ENCODE data around the gene MGRN1.

MGRN1 gene

GRCh38 chr16:4663777-4664465, 39.3 kb downstream of the MGRN1 start:
- TF ChIP-seq YY1 (IDR thresholded peaks at IDR 0.05; ENCODE audit: low read depth) (no peak), MAX (IDR thresholded peaks at IDR 0.05) (no peak), FOXM1 (IDR thresholded peaks at IDR 0.05; ENCODE audit: borderline replicate concordance, low read depth) (no peak), EGR1 (IDR thresholded peaks at IDR 0.05) (no peak), TCF12 (IDR thresholded peaks at IDR 0.05; ENCODE audit: low read depth) (no peak), RAD21 (IDR thresholded peaks at IDR 0.05; ENCODE audit: low read depth) (no peak), ZBTB7A (IDR thresholded peaks at IDR 0.05; ENCODE audit: low read depth) (no peak), CEBPB (IDR thresholded peaks at IDR 0.05) (no peak), NFIC (IDR thresholded peaks at IDR 0.05) (no peak), USF1 (IDR thresholded peaks at IDR 0.05) (no peak), TEAD4 (IDR thresholded peaks at IDR 0.05) (no peak), EP300 (IDR thresholded peaks at IDR 0.05; ENCODE audit: borderline replicate concordance) (no peak), CREB1 (IDR thresholded peaks at IDR 0.05; ENCODE audit: low read depth) (no peak), TAF1 (IDR thresholded peaks at IDR 0.05; ENCODE audit: low read depth) (no peak)
- TF ChIP-seq, protein P1, sequence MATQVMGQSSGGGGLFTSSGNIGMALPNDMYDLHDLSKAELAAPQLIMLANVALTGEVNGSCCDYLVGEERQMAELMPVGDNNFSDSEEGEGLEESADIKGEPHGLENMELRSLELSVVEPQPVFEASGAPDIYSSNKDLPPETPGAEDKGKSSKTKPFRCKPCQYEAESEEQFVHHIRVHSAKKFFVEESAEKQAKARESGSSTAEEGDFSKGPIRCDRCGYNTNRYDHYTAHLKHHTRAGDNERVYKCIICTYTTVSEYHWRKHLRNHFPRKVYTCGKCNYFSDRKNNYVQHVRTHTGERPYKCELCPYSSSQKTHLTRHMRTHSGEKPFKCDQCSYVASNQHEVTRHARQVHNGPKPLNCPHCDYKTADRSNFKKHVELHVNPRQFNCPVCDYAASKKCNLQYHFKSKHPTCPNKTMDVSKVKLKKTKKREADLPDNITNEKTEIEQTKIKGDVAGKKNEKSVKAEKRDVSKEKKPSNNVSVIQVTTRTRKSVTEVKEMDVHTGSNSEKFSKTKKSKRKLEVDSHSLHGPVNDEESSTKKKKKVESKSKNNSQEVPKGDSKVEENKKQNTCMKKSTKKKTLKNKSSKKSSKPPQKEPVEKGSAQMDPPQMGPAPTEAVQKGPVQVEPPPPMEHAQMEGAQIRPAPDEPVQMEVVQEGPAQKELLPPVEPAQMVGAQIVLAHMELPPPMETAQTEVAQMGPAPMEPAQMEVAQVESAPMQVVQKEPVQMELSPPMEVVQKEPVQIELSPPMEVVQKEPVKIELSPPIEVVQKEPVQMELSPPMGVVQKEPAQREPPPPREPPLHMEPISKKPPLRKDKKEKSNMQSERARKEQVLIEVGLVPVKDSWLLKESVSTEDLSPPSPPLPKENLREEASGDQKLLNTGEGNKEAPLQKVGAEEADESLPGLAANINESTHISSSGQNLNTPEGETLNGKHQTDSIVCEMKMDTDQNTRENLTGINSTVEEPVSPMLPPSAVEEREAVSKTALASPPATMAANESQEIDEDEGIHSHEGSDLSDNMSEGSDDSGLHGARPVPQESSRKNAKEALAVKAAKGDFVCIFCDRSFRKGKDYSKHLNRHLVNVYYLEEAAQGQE (IDR thresholded peaks at IDR 0.05; ENCODE audit: low read depth), result no peak

- TF ChIP-seq YY1 (IDR thresholded peaks at IDR 0.05; ENCODE audit: low read depth), result no peak
These were observed 40.2 kb downstream of the MGRN1 start for GRCh38 chr16:4664538-4665418.

DNA sequence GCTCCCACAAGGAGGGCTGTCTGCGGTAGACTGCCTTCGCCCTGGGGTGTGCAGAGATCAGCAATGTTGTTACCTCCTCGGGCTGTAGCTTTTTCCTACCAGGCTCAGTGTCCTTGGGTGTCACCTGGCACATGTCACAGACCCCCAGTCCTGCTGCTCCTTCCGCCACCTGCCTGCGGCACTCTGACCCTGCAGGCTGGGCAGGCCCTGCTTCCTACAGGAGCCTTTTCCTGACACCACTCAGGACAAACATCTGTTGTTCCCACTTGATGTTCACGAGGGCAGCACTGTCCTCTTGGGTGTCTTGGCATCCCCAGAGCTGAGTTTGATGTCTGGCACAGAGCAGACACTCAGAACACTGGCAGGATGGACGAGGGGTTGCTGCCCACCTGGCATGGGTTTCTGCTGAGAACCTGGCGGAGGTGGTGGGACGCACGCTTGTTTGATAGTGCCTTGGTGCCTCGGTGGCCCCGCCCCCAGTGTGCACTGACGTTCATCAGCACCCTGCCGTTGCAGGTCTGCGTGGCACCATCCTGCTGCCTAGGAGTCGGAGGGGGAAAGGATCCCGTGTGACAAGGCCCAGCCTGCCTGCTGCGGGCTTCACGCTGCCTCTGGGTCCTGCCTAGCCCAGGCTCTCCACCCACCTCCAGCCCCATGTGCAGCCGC, 42.0 kb downstream of the MGRN1 start:
- TF ChIP-seq CREB1 (IDR thresholded peaks at IDR 0.05; ENCODE audit: low read depth), result no peak
- TF ChIP-seq TAF1 (IDR thresholded peaks at IDR 0.05; ENCODE audit: low read depth), result no peak
- no peak for TF ChIP-seq TEAD4 (IDR thresholded peaks at IDR 0.05)
- TF ChIP-seq FOXM1 (IDR thresholded peaks at IDR 0.05; ENCODE audit: borderline replicate concordance, low read depth), result no peak
- TF ChIP-seq NFIC (IDR thresholded peaks at IDR 0.05), result no peak

- TF ChIP-seq EGR1 (IDR thresholded peaks at IDR 0.05) (no peak), RAD21 (IDR thresholded peaks at IDR 0.05; ENCODE audit: low read depth) (no peak), YY1 (IDR thresholded peaks at IDR 0.05; ENCODE audit: low read depth) (no peak), TEAD4 (IDR thresholded peaks at IDR 0.05) (no peak), NFIC (IDR thresholded peaks at IDR 0.05) (no peak), CEBPB (IDR thresholded peaks at IDR 0.05) (no peak), CREB1 (IDR thresholded peaks at IDR 0.05; ENCODE audit: low read depth) (no peak), FOXM1 (IDR thresholded peaks at IDR 0.05; ENCODE audit: borderline replicate concordance, low read depth) (no peak), USF1 (IDR thresholded peaks at IDR 0.05) (no peak), TAF1 (IDR thresholded peaks at IDR 0.05; ENCODE audit: low read depth) (no peak), MAX (IDR thresholded peaks at IDR 0.05) (no peak), ZBTB7A (IDR thresholded peaks at IDR 0.05; ENCODE audit: low read depth) (no peak), TCF12 (IDR thresholded peaks at IDR 0.05; ENCODE audit: low read depth) (no peak), EP300 (IDR thresholded peaks at IDR 0.05; ENCODE audit: borderline replicate concordance) (no peak)
- TF ChIP-seq, protein P1 (IDR thresholded peaks at IDR 0.05; ENCODE audit: low read depth), result no peak
These were observed 42.8 kb downstream of the MGRN1 start for GRCh38 chr16:4667203-4667963.

Measured in Ishikawa (cell line).